ENCODE data around the gene HS3ST3B1. TPM values are rescaled to one million over a fixed set of nuclear protein-coding genes. Genes with fewer than 3 reads are reported as not detected.

Gene HS3ST3B1
- total and polyA plus RNA-seq, 3 donors from 2014 or later, result 1.5 to 2.1 (median 1.9) TPM

GRCh38 chr17:14294876-14295275 is 6.0 kb upstream of the HS3ST3B1 start:
- Histone ChIP-seq H3K36me3 (ENCODE audit: low read depth, missing control alignments) (no peaks in the 10 kb centered on the region), H3K27ac (no peak overlapping the region), H3K27me3 (no peaks in the 10 kb centered on the region), H3K4me3 (no peak overlapping the region), H3K9me3 (no peaks in the 10 kb centered on the region), H3K4me1 (no peaks in the 10 kb centered on the region)
- TF ChIP-seq POLR2A (IDR thresholded peaks at IDR 0.05) (no peak), CTCF (IDR thresholded peaks at IDR 0.05) (no peak)
- DNase-seq, result no peak
- WGBS, 2 donors, result 24 to 26% methylated on average over 15 to 20 of the region's 20 CpGs
- intact Hi-C loops (cut with DNase I; ENCODE audit: low total_unique reads), result no loop called here

- no peaks in the 10 kb centered on the region for H3K27me3 ChIP-seq
- intact Hi-C loops (cut with DNase I; ENCODE audit: low total_unique reads), result no loop called here
- 75 to 81% methylated on average over 8 to 9 of the region's 9 CpGs for WGBS, 2 donors
- H3K4me1 ChIP-seq, result no peaks in the 10 kb centered on the region
- H3K4me3 ChIP-seq, result no peak overlapping the region
- H3K36me3 ChIP-seq (ENCODE audit: low read depth, missing control alignments), result no peaks in the 10 kb centered on the region
- no peak for TF ChIP-seq CTCF (IDR thresholded peaks at IDR 0.05)
- no peak for TF ChIP-seq POLR2A (IDR thresholded peaks at IDR 0.05)
- no peaks in the 10 kb centered on the region for H3K9me3 ChIP-seq
- no peak overlapping the region for H3K27ac ChIP-seq
- DNase-seq, result no peak
Observed at GRCh38 chr17:14295676-14296075, 5.2 kb upstream of the HS3ST3B1 start.

GRCh38 chr17:14296166-14296910 is 4.5 kb upstream of the HS3ST3B1 start:
- Histone ChIP-seq H3K9me3 (no peaks in the 10 kb centered on the region), H3K4me1 (no peaks in the 10 kb centered on the region), H3K27me3 (no peaks in the 10 kb centered on the region), H3K4me3 (no peak overlapping the region), H3K36me3 (ENCODE audit: low read depth, missing control alignments) (no peaks in the 10 kb centered on the region), H3K27ac (no peak overlapping the region)
- 56 to 62% methylated on average over 12 of the region's 12 CpGs for WGBS, 2 donors
- TF ChIP-seq CTCF (IDR thresholded peaks at IDR 0.05) (no peak), POLR2A (IDR thresholded peaks at IDR 0.05) (no peak)
- DNase-seq, result no peak
- intact Hi-C loops (cut with DNase I; ENCODE audit: low total_unique reads), result no loop called here

- TF ChIP-seq CTCF (IDR thresholded peaks at IDR 0.05) (no peak), POLR2A (IDR thresholded peaks at IDR 0.05) (no peak)
- no peak for DNase-seq
- no peaks in the 10 kb centered on the region for H3K4me1 ChIP-seq
- H3K9me3 ChIP-seq, result no peaks in the 10 kb centered on the region
- H3K4me3 ChIP-seq, result peak overlapping the region; percentile 24 to 39
- H3K27ac ChIP-seq, result no peak overlapping the region
- intact Hi-C loops (cut with DNase I; ENCODE audit: low total_unique reads), result no loop called here
- no peaks in the 10 kb centered on the region for H3K36me3 ChIP-seq (ENCODE audit: low read depth, missing control alignments)
- 0 to 1% methylated on average over 3 to 63 of the region's 63 CpGs for WGBS, 2 donors
- H3K27me3 ChIP-seq, result no peaks in the 10 kb centered on the region
Observed at GRCh38 chr17:14297161-14297851, 3.6 kb upstream of the HS3ST3B1 start.
